LNCAP (cell line): Measurements from ENCODE around the gene SPARCL1.

ENCODE experiments used
- TF ChIP-seq, protein P1 (sequence below): fragments of 450-650 bp; IDR thresholded peaks from 2 replicates; pipeline ENCODE4 v1.5.1; 2017; ENCODE audit warnings: mild to moderate bottlenecking

The SPARCL1 gene

DNA sequence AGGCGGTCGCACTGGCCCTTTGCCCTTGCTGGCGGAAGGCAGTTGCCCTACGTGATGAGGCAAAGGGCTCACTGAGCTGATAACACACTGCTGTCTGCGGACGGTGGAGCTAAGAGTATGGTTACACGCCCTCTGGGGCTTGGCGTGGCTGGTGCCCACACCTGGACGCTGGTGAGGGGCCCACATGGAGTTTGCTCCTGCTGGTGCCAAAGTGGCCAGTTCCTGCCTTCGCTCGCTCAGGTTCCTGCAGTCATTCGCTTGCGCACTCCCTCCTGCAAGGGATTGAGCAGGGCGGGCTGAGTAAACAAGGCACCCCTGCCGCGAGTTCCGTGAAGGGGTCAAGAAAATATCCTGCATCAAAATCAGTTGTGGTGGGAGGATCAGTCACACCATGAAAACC is 18.4 kb downstream of the SPARCL1 start:
- TF ChIP-seq, protein P1, sequence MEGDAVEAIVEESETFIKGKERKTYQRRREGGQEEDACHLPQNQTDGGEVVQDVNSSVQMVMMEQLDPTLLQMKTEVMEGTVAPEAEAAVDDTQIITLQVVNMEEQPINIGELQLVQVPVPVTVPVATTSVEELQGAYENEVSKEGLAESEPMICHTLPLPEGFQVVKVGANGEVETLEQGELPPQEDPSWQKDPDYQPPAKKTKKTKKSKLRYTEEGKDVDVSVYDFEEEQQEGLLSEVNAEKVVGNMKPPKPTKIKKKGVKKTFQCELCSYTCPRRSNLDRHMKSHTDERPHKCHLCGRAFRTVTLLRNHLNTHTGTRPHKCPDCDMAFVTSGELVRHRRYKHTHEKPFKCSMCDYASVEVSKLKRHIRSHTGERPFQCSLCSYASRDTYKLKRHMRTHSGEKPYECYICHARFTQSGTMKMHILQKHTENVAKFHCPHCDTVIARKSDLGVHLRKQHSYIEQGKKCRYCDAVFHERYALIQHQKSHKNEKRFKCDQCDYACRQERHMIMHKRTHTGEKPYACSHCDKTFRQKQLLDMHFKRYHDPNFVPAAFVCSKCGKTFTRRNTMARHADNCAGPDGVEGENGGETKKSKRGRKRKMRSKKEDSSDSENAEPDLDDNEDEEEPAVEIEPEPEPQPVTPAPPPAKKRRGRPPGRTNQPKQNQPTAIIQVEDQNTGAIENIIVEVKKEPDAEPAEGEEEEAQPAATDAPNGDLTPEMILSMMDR = no peak

DNA sequence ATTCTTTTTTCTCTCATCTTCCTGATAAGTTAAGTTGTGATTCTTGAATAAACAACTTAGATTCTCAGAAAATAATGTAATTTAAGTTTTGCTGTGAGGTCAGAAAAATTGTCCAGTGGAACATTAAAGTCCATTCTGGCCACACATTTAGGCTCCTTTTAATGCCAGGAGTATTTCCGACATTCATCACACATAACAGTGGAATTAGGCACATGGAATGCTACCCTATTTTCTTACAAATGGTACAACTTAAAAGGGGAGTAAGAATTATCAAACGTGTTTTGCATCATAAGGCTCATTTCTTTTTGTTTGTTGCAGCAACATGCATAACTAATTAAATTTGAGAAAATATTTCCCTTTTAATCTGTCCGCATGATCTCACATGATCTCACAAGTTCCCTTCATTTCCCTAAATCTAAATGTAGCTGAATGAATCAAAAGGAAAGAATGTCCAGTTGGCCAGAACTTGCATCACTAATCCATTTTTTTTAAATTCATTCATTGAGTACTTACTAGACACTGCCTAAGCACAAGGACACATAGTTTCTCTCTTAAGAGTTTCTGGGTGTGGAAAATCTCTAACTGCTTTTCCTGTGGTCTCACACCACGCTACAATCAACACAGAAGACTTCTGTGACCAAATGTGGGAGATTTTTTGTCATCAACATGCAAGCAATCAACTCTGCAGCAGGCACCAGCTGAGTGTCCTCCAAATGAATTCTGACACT is 22.0 kb downstream of the SPARCL1 start:
- TF ChIP-seq, protein P1 = no peak

DNA sequence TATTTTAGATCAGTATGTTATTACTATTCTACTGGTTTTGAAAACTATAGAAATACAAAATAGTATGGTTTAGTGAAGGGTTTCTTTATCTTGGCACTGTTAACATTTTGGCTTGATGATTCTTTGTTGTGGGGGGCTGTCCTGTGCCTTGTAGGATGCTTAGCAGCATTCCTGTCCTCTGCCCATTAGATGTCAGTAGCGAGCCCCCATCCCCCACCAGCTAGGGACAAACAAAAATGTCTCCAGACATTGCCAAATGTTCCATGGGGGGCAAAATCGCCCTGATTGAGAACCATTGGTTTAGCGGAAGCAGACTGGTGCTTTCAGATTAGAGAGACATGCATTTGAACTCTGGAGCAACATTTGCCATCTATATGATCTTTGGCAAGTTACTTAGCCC is 23.3 kb downstream of the SPARCL1 start:
- TF ChIP-seq, protein P1 = peak; percentile 33

DNA sequence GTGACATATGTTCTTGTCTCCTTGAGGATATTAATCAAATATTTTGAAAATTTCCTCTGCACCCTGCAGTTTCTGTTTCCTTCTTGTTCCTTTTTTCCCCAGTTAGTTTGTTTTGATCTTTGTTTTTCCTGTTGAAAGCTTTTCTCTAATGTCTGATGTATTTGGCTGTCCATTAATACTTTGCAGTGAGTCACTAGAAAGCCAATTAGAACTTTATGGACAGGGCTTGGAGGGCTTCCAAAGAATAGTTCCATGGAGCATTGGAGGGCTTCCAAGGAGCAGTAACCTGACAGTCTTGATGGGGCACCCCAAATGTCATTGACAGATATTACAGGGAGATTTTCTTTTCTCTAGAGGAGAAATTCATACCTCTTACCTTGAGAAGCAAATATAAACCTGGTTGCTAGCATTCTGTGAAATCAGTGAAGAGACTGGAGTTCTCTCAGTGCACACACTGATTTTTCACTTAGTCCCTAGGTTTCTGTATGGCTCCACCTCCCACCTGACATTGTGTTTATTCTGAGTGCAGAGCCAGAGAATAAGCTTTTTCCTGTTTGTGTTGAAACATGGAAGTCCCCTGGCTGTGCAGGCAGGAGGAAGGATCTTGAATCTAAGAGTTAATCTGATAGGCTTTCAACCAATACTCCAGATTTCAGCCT is 26.5 kb downstream of the SPARCL1 start:
- TF ChIP-seq, protein P1 = no peak

DNA sequence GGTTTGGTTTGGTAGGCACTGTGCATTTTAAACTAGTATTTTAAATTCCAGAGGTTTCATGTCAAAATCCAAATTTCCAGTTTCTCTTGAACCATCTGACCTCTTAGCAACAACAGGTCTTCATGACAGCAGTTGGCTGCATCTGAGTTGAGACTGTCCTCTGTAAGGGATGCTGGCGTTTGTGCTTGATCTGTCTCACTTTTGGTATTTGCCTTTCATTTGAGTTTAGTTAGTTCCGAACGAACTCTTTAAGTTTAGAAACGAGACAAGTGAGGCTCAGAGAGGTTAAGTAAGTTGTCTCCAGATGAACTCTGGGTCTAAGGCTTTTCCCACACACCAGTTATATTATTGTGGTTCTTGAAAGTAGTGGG is 29.1 kb downstream of the SPARCL1 start:
- TF ChIP-seq, protein P1 = no peak

GRCh38 chr4:87499403-87500091 is 29.6 kb downstream of the SPARCL1 start:
- TF ChIP-seq, protein P1 = no peak

DNA sequence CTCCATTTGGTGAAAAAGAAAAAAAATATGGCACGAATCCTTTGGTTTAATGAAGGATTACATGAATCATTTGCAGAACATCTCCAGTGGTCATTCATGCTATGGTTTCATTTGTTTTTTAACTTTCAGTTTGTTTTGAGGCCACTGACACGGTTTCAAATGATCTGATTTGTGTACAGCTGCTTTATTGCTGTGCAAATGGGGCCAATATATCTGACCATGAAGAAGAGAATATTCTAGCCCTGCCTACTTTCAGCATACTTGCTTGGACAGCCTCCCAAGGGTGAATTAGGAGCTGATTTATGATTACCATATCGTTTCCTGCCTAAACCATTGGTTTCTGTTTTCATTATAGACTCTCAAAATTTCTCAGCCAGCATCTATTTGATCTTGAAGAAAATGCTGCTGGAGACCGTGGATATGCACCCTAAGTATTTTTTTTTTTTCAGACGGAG is 30.7 kb downstream of the SPARCL1 start:
- TF ChIP-seq, protein P1 = no peak
